IMR-90 (cell line): ENCODE results near the gene PARP1. TPM values are rescaled to one million over a fixed set of nuclear protein-coding genes. Genes with fewer than 3 reads are reported as not detected.
A peak's percentile ranks its signal among the peaks of the same experiment; 100 is the strongest.

Experiments
- ATAC-seq: fragments of 200-7000 bp; cut with Tn5 transposase; 2 replicates; pipeline ENCODE4 v1.9.1; 2020; ENCODE audit warnings: low read depth, mild to moderate bottlenecking, moderate library complexity
- BruUV-seq: library from RNA; stranded (reverse); fragments of 400-500 nt; replicated peaks from 2 replicates; lab custom pipeline; 2021; lab: Mats Ljungman, UMichigan
- CTCF ChIA-PET: fragments of 300-600 bp; formaldehyde crosslinking; extraction: SDS; loops from one replicate; lab custom pipeline; 2021; ENCODE audit warnings: antibody characterized with exemption; lab: Yijun Ruan, JAX
- POLR2A ChIA-PET: fragments of 300-600 bp; sonication (Branson Sonifier 250); formaldehyde crosslinking; loops from one replicate; lab custom pipeline; 2022; ENCODE audit warnings: antibody characterized with exemption; ENCODE audit not compliant: unreplicated experiment; lab: Charles Lee
- DNase-seq: peaks from one replicate; pipeline ENCODE4 v3.0.0; 2013
- H2AFZ ChIP-seq: replicated peaks from 2 replicates; pipeline ENCODE3; 2013; ENCODE audit warnings: low read length, mild to moderate bottlenecking; ENCODE audit not compliant: poor library complexity
- H2AK5ac ChIP-seq: 2 replicates; pipeline ENCODE4 v1.6.1; 2013; ENCODE audit warnings: low read depth, low read length, inconsistent platforms
- H2AK9ac ChIP-seq: replicated peaks from 2 replicates; pipeline ENCODE3; 2013; ENCODE audit warnings: mild to moderate bottlenecking, low read depth, low read length, moderate library complexity; ENCODE audit not compliant: poor library complexity
- H2BK120ac ChIP-seq: 2 replicates; pipeline ENCODE4 v1.6.1; 2013; ENCODE audit warnings: low read depth, low read length, inconsistent platforms
- H2BK15ac ChIP-seq: 3 replicates; pipeline ENCODE4 v1.6.1; 2013; ENCODE audit warnings: low read depth, low read length, inconsistent platforms
- H2BK20ac ChIP-seq: 2 replicates; pipeline ENCODE4 v1.6.1; 2013; ENCODE audit warnings: low read depth, mild to moderate bottlenecking, inconsistent platforms, low read length, moderate library complexity
- H2BK5ac ChIP-seq: 2 replicates; pipeline ENCODE4 v1.6.1; 2013; ENCODE audit warnings: mild to moderate bottlenecking, low read depth, low read length, inconsistent platforms; ENCODE audit not compliant: poor library complexity, severe bottlenecking
- H3K14ac ChIP-seq: replicated peaks from 2 replicates; pipeline ENCODE4 v1.6.1; 2013; ENCODE audit warnings: low read depth, low read length, inconsistent platforms
- H3K18ac ChIP-seq: 2 replicates; pipeline ENCODE4 v1.6.1; 2013; ENCODE audit warnings: low read depth, low read length, control low read depth
- H3K23ac ChIP-seq: 2 replicates; pipeline ENCODE4 v1.6.1; 2013; ENCODE audit warnings: low read depth, low read length, inconsistent platforms
- H3K27ac ChIP-seq: 2 replicates; pipeline ENCODE4 v1.5.1; 2013; ENCODE audit warnings: mild to moderate bottlenecking, control low read depth, low read length; ENCODE audit not compliant: insufficient read depth
- H3K27me3 ChIP-seq: 2 replicates; pipeline ENCODE4 v1.6.1; 2013; ENCODE audit warnings: low read length; ENCODE audit not compliant: control insufficient read depth, insufficient read depth
- H3K36me3 ChIP-seq: 2 replicates; pipeline ENCODE4 v1.6.1; 2013; ENCODE audit warnings: low read length, mixed read lengths; ENCODE audit not compliant: control insufficient read depth, insufficient read depth
- H3K4ac ChIP-seq: 2 replicates; pipeline ENCODE4 v1.6.1; 2013; ENCODE audit warnings: low read depth, low read length, inconsistent platforms
- H3K4me1 ChIP-seq: 2 replicates; pipeline ENCODE4 v1.6.1; 2013; ENCODE audit warnings: low read length, mixed read lengths; ENCODE audit not compliant: control insufficient read depth, insufficient read depth
- H3K4me2 ChIP-seq: 2 replicates; pipeline ENCODE4 v1.6.1; 2013; ENCODE audit warnings: low read depth, mild to moderate bottlenecking, control low read depth, low read length, moderate library complexity
- H3K4me3 ChIP-seq: 2 replicates; pipeline ENCODE4 v1.5.1; 2013; ENCODE audit warnings: low read depth, mild to moderate bottlenecking, control low read depth, low read length, moderate library complexity; ENCODE audit not compliant: insufficient read depth
- H3K56ac ChIP-seq: 2 replicates; pipeline ENCODE4 v1.6.1; 2013; ENCODE audit warnings: low read length, inconsistent platforms; ENCODE audit not compliant: insufficient read depth; ENCODE audit errors: extremely low read depth
- H3K79me1 ChIP-seq, 2 experiments: 2 replicates each; pipeline ENCODE4 v1.6.1; 2013; ENCODE audit warnings: low read length in 2 of 2, inconsistent platforms in 1 of 2, low read depth in 1 of 2
- H3K9ac ChIP-seq: 2 replicates; pipeline ENCODE4 v1.6.1; 2013; ENCODE audit warnings: low read depth, low read length, control low read depth
- H3K9me1 ChIP-seq: 2 replicates; pipeline ENCODE4 v1.6.1; 2013; ENCODE audit warnings: low read length, inconsistent platforms; ENCODE audit not compliant: insufficient read depth
- H3K9me3 ChIP-seq: 2 replicates; pipeline ENCODE4 v1.6.1; 2013; ENCODE audit warnings: low read length; ENCODE audit not compliant: control insufficient read depth, insufficient read depth
- H4K20me1 ChIP-seq: 2 replicates; pipeline ENCODE4 v1.6.1; 2013; ENCODE audit warnings: low read length, inconsistent platforms; ENCODE audit not compliant: insufficient read depth
- H4K5ac ChIP-seq: 2 replicates; pipeline ENCODE4 v1.6.1; 2013; ENCODE audit warnings: mild to moderate bottlenecking, low read depth, low read length, control low read depth
- H4K8ac ChIP-seq, 2 experiments: 2 replicates each; pipeline ENCODE4 v1.6.1; 2013; ENCODE audit warnings: low read depth in 2 of 2, low read length in 2 of 2, control low read depth in 1 of 2, inconsistent platforms in 1 of 2
- H4K91ac ChIP-seq: 2 replicates; pipeline ENCODE4 v1.6.1; 2013; ENCODE audit warnings: low read depth, low read length, inconsistent platforms; ENCODE audit not compliant: insufficient read depth
- CHD1 ChIP-seq: IDR thresholded peaks from 2 replicates; pipeline ENCODE4 v1.6.1; 2012; ENCODE audit warnings: low read depth, low read length, improper control_type of control experiment
- CTCF ChIP-seq: conservative IDR thresholded peaks from 2 replicates; pipeline ENCODE4 v1.5.1; 2012; ENCODE audit warnings: mild to moderate bottlenecking, low read depth, low read length, improper control_type of control experiment
- ELK1 ChIP-seq: fragments of 150-350 bp; IDR thresholded peaks from 2 replicates; pipeline ENCODE4 v1.6.1; 2016; ENCODE audit warnings: low read depth, mild to moderate bottlenecking, low read length, moderate library complexity, borderline replicate concordance
- FOS ChIP-seq: fragments of 150-350 bp; IDR thresholded peaks from 2 replicates; pipeline ENCODE4 v1.6.1; 2016; ENCODE audit warnings: low read depth, low read length
- MAFK ChIP-seq: IDR thresholded peaks from 2 replicates; pipeline ENCODE4 v1.6.1; 2012; ENCODE audit warnings: low read depth, low read length, improper control_type of control experiment
- MAZ ChIP-seq: IDR thresholded peaks from 2 replicates; pipeline ENCODE4 v1.6.1; 2012; ENCODE audit warnings: low read depth, mild to moderate bottlenecking, low read length, improper control_type of control experiment, moderate library complexity, borderline replicate concordance
- NFE2L2 ChIP-seq: fragments of 150-350 bp; IDR thresholded peaks from 2 replicates; pipeline ENCODE4 v1.6.1; 2016; ENCODE audit warnings: low read depth, mild to moderate bottlenecking, low read length
- RAD21 ChIP-seq: IDR thresholded peaks from 2 replicates; pipeline ENCODE4 v1.6.1; 2012; ENCODE audit warnings: low read length, improper control_type of control experiment
- RCOR1 ChIP-seq: IDR thresholded peaks from 2 replicates; pipeline ENCODE4 v1.6.1; 2012; ENCODE audit warnings: mild to moderate bottlenecking, low read length, improper control_type of control experiment; ENCODE audit not compliant: insufficient replicate concordance
- RFX5 ChIP-seq: IDR thresholded peaks from 2 replicates; pipeline ENCODE4 v1.8.0; 2012; ENCODE audit warnings: low read depth, mild to moderate bottlenecking, low read length, moderate library complexity
- SMC3 ChIP-seq: fragments of 150-350 bp; IDR thresholded peaks from 2 replicates; pipeline ENCODE4 v1.6.1; 2016; ENCODE audit warnings: low read depth, mild to moderate bottlenecking, antibody characterized with exemption, low read length, moderate library complexity
- USF2 ChIP-seq: fragments of 150-350 bp; IDR thresholded peaks from 2 replicates; pipeline ENCODE4 v1.6.1; 2017; ENCODE audit warnings: mild to moderate bottlenecking, antibody characterized with exemption, low read length, low read depth
- WGBS, 2 experiments: methylation state at CpG; one replicate each; pipeline versions ENCODE4 v1.1.5 to v1.1.7; 2013; ENCODE audit warnings: missing lambda C conversion rate in 2 of 2; ENCODE audit not compliant: insufficient read length in 1 of 2; ENCODE audit errors: extremely low coverage in 2 of 2; 5-methylcytosine and 5-hydroxymethylcytosine counted together
- dilution Hi-C: fragments of 300-500 bp; cut with HindIII; formaldehyde crosslinking; loops from one replicate; pipeline ENCODE4 v1.14.3; 2018; ENCODE audit warnings: low sequenced_read_pairs; ENCODE audit not compliant: unreplicated experiment
- in situ Hi-C: fragments of 300-500 bp; cut with MboI; formaldehyde crosslinking; loops from 3 replicates; pipeline ENCODE4 v1.14.3; 2019; ENCODE audit warnings: low sequenced_read_pairs, inconsistent platforms, mixed read lengths
- intact Hi-C: fragments of 100-400 bp; cut with micrococcal nuclease; formaldehyde crosslinking; loops from 2 replicates; pipeline ENCODE4 v1.10.0; 2022
- polyA plus RNA-seq, 3 experiments: library from polyadenylated mRNA; depleted of rRNA; stranded (reverse); fragments of >200 nt; gene quantifications; 2 replicates each; pipeline ENCODE4 v1.2.3, GENCODE V29; 2012; ENCODE audit warnings: low replicate concordance in 1 of 3
- total RNA-seq: library from RNA; depleted of rRNA; stranded (reverse); fragments of >200 nt; gene quantifications from 2 replicates; pipeline ENCODE4 v1.2.3, GENCODE V29; 2012

The PARP1 gene
- total and polyA plus RNA-seq, 2 of the 4 experiments (the other 2 are of a cell fraction), result 86.5 to 105 TPM

GRCh38 chr1:226455843-226456242 is 48.0 kb upstream of the PARP1 start:
- intact Hi-C loops, result no loop called here

More at GRCh38 chr1:226455843-226456242, 48.0 kb upstream of the PARP1 start:
- Histone ChIP-seq H3K27me3 (peaks cover 16% of the 10 kb centered on the region), H4K5ac (no peak overlapping the region), H2AFZ (peak overlapping the region; percentile 10), H3K23ac (no peak overlapping the region), H2BK20ac (no peak overlapping the region), H3K4me3 (no peak overlapping the region), H3K9me3 (no peaks in the 10 kb centered on the region), H2BK5ac (no peak overlapping the region), H3K14ac (no peak overlapping the region), H2BK120ac (no peak overlapping the region), H3K4ac (no peak overlapping the region), H3K56ac (no peak overlapping the region), H2AK9ac (no peak overlapping the region), H4K20me1 (no peaks in the 10 kb centered on the region), H3K18ac (no peak overlapping the region), H3K36me3 (no peaks in the 10 kb centered on the region), H4K8ac (no peak overlapping the region), H2BK15ac (no peak overlapping the region), H3K79me1 (no peaks in the 10 kb centered on the region), H3K27ac (no peak overlapping the region), H2AK5ac (no peak overlapping the region), H3K9ac (no peak overlapping the region), H3K9me1 (no peaks in the 10 kb centered on the region), H3K4me1 (no peaks in the 10 kb centered on the region), H4K91ac (no peak overlapping the region), H3K4me2 (no peak overlapping the region)
- no TSS peak for BruUV-seq
- in situ Hi-C loops (no loop called here), dilution Hi-C loops (no loop called here)
- ChIA-PET POLR2A (no interaction called here), CTCF (no interaction called here)
- DNase-seq (no peak), ATAC-seq (no peak)
- 88% methylated on average over 5 of the region's 10 CpGs; no CpG with 5 or more reads in 1 of the 2 experiments for WGBS, 2 experiments
- TF ChIP-seq RCOR1 (no peak), USF2 (no peak), RAD21 (no peak), FOS (no peak), CHD1 (no peak), MAZ (no peak), ELK1 (no peak), RFX5 (no peak), CTCF (no peak), SMC3 (no peak), NFE2L2 (no peak), MAFK (no peak)
